ENCODE data around the gene SPAG4.

The SPAG4 gene

GRCh38 chr20:35619196-35620095 lies 3.8 kb downstream of the SPAG4 start:
- peak; percentile 46 to 74 for DNase-seq (ENCODE audit: low read depth in 1 of 2, low spot score in 1 of 2)

- no peak for DNase-seq (ENCODE audit: low read depth in 1 of 2, low spot score in 1 of 2)
Observed at GRCh38 chr20:35620818-35621559, 5.4 kb downstream of the SPAG4 start.

GRCh38 chr20:35621560-35621946 lies 5.9 kb downstream of the SPAG4 start:
- no peak for DNase-seq (ENCODE audit: low read depth in 1 of 2, low spot score in 1 of 2)

- no peak for DNase-seq (ENCODE audit: low read depth in 1 of 2, low spot score in 1 of 2)
Observed at GRCh38 chr20:35625584-35626385, 10.2 kb downstream of the SPAG4 start.

GRCh38 chr20:35626386-35627001 lies 10.9 kb downstream of the SPAG4 start:
- DNase-seq (ENCODE audit: low read depth in 1 of 2, low spot score in 1 of 2) = no peak

DNA sequence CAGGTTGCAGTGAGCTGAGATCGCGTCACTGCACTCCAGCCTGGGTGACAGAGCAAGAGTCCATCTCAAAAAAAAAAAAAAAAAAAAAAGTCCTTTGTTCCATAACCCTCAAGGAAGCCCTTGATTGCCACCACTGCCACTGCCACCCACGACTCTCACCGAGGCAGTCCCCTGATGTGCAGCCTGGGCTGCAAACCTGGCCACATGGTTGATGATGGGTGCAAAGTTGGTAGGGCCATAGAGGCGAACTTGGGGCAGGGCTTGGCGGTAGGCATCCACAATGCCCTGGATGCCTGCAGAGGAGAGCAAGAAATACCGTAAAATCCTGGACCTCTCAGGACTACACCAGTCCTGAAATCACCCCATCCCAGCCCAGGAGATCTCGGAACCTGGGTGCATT lies 11.5 kb downstream of the SPAG4 start:
- DNase-seq (ENCODE audit: low read depth in 1 of 2, low spot score in 1 of 2) = no peak

DNA sequence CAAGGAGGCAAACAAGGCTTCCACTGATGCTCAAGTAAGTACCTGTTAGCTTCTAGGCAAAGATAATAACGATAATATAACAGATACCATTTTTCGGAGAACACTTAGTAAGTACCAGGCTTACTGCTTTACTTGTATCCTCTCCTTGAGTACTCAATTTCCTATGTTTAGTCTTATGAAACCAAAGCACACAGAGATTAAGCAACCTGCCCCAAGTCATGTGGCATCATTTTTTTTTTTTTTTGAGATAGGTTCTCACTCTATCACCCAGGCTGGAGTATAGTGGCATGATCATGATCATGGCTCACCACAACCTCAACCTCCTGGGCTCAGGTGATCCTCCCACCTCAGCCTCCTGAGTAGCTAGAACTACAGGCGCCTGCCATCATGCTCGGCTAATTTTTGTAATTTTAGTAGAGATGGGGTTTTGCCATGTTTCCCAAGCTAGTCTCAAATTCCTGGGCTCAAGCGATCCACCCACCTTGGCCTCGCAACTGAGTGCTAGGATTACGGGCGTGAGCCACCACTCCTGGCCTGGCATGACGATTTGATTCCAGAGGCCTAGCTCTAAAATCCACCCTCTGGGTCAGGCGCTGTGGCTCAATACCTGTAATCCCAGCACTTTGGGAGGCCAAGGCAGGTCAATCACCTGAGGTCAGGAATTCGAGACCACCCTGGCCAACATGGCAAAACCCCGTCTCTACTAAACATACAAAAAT lies 14.0 kb downstream of the SPAG4 start:
- DNase-seq (ENCODE audit: low read depth in 1 of 2, low spot score in 1 of 2) = no peak

- no peak for DNase-seq (ENCODE audit: low read depth in 1 of 2, low spot score in 1 of 2)
Observed at GRCh38 chr20:35630636-35631035, 15.0 kb downstream of the SPAG4 start.

GRCh38 chr20:35632539-35633115 lies 17.0 kb downstream of the SPAG4 start:
- no peak for DNase-seq (ENCODE audit: low read depth in 1 of 2, low spot score in 1 of 2)

- no peak for DNase-seq (ENCODE audit: low read depth in 1 of 2, low spot score in 1 of 2)
Observed at GRCh38 chr20:35635652-35636051, 20.0 kb downstream of the SPAG4 start.

DNA sequence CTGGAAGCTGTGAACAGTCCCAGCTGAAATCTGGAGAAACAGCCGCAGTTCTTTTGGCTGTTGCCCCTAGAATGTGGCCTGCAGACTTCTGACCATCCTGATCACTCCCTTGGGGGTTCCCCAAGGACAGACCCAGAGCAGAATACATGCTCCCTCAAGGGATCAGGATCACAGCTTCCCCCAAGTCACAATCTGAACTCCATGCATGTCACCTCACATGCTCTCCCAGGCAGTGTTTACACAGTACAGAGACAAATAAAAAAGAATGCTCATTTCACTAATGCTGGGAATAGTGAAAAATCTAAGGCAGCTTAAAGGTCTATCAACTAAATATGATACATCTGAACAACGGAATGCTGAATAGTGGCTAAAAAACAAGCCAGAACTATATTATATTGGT lies 20.5 kb downstream of the SPAG4 start:
- DNase-seq (ENCODE audit: low read depth in 1 of 2, low spot score in 1 of 2) = no peak

- no peak for DNase-seq (ENCODE audit: low read depth in 1 of 2, low spot score in 1 of 2)
Observed at GRCh38 chr20:35637276-35637675, 21.6 kb downstream of the SPAG4 start.

DNA sequence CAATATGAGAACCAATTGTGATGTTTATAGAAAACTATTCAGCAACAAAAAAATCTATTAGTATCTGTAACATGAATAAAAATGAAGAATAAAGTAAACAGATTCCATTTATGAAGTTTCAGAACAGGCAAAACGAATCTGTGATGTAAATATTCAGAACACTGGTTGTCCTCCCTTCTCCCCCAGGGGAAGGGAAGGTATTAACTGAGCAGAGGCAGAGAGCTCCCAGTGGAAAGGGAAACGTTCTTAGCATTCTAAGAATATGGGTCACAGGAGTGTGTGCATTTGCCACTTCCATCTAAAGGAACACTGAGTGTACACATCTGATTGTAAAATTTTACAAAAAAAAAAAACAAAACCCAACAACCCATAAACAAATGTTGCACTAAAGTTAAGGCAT lies 23.1 kb downstream of the SPAG4 start:
- no peak for DNase-seq (ENCODE audit: low read depth in 1 of 2, low spot score in 1 of 2)

DNA sequence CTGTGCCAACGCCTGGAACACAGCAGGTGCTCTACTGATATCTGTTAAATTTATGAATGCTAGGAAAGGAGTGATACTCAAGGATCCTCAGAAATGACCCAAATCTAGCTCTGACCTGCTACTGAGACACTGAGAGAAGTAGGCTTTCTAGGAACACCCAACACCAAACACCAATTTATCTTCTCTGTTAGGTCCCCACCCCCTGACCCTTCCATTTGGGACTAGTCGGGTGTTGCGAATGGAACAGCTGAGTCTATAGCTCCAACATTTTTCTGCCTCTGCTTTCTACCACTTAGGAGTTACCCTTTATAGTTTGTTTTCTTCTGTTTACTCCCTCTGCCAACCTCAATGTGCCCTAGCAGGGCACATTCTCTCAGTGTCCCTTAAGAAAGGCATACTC lies 25.1 kb downstream of the SPAG4 start:
- no peak for DNase-seq (ENCODE audit: low read depth in 1 of 2, low spot score in 1 of 2)

GRCh38 chr20:35641743-35642142 lies 26.1 kb downstream of the SPAG4 start:
- no peak for DNase-seq (ENCODE audit: low read depth in 1 of 2, low spot score in 1 of 2)

DNA sequence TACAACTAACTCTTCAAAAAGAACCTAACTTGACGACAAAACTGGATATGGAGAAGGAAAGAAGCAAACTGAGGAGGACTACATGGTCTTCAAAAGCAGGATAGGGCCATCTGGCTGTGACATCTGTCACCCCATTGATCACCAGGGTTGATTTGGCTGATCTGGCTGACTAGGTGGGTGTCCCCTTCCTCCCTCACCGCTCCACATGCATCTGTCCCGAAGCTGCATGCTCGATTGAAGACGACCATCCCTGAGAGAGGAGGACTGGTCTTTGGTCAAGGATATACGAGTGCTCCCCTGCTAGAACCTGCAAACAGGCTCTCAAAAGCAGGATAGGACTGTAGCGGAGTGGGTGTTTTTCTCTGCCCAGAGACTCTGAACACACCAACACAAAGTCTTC lies 27.4 kb downstream of the SPAG4 start:
- no peak for DNase-seq (ENCODE audit: low read depth in 1 of 2, low spot score in 1 of 2)

- DNase-seq (ENCODE audit: low read depth in 1 of 2, low spot score in 1 of 2) = no peak
Observed at GRCh38 chr20:35644806-35645205, 29.2 kb downstream of the SPAG4 start.

- DNase-seq (ENCODE audit: low read depth in 1 of 2, low spot score in 1 of 2) = no peak
Observed at GRCh38 chr20:35648836-35649235, 33.2 kb downstream of the SPAG4 start.

DNA sequence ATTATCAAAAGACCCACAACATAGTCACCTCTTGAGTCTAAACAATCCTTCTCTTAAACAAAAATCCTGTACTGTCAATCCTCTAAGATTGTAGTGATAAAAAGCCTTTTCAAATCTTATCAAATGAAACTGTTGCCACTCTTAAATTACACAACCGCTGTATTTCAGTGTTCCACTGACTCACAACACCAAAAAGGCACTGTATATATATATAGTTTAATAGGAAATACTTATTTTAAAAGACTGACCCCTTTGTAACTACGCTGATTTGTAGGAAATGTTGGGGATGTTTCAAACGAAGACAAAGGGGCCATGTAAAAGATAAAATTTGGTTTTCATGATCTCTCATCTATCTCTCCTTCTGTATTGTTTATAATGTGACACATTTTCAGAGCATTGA lies 35.0 kb downstream of the SPAG4 start:
- no peak for DNase-seq (ENCODE audit: low read depth in 1 of 2, low spot score in 1 of 2)

GRCh38 chr20:35651958-35652357 lies 36.3 kb downstream of the SPAG4 start:
- no peak for DNase-seq (ENCODE audit: low read depth in 1 of 2, low spot score in 1 of 2)
